Esophagus squamous epithelium (tissue), 4 donors: ENCODE data around the gene IGFBP6.

Source experiments
- POLR2A ChIP-seq, 4 donors: fragments of 450-650 bp; IDR thresholded peaks; one replicate each; pipeline ENCODE4 v1.6.1; 2017; ENCODE audit warnings: antibody characterized with exemption in 4 of 4, mild to moderate bottlenecking in 4 of 4, moderate library complexity in 3 of 4
- TF ChIP-seq, protein P1 (sequence below), 6 experiments: fragments of 450-650 bp in 4 of 6; fragments of 200-600 bp in 2 of 6; sonication (generic) in 2 of 6; IDR thresholded peaks; one replicate each; pipeline ENCODE4 v1.5.1; 2016 to 2019; ENCODE audit warnings: antibody characterized with exemption in 6 of 6, mild to moderate bottlenecking in 4 of 6, moderate library complexity in 4 of 6

DNA sequence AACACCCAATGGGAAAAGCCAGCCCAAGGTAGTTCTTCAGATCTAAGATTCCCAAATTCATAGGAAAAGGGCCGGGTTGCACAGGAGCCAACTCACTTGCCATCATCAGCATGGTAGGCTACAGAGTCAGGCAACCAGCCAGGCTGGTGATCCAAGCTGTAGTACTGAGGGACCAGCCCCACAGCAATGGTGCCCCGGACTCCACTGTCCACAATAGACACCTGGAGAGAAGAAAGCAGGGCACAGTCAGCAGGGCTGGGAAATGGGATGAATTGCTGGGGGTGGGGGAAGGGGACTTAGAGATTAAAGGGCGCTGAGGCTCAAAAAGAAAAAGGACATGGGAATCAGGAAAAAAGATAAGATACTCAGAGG is 22.5 kb upstream of the IGFBP6 start:
- TF ChIP-seq, protein P1, sequence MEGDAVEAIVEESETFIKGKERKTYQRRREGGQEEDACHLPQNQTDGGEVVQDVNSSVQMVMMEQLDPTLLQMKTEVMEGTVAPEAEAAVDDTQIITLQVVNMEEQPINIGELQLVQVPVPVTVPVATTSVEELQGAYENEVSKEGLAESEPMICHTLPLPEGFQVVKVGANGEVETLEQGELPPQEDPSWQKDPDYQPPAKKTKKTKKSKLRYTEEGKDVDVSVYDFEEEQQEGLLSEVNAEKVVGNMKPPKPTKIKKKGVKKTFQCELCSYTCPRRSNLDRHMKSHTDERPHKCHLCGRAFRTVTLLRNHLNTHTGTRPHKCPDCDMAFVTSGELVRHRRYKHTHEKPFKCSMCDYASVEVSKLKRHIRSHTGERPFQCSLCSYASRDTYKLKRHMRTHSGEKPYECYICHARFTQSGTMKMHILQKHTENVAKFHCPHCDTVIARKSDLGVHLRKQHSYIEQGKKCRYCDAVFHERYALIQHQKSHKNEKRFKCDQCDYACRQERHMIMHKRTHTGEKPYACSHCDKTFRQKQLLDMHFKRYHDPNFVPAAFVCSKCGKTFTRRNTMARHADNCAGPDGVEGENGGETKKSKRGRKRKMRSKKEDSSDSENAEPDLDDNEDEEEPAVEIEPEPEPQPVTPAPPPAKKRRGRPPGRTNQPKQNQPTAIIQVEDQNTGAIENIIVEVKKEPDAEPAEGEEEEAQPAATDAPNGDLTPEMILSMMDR (IDR thresholded peaks at IDR 0.05), result no peak
- no peak for TF ChIP-seq POLR2A (IDR thresholded peaks at IDR 0.05)
